IPS DF 19.7 (cell line): ENCODE measurements around the gene LEMD2.
A peak's percentile ranks its signal among the peaks of the same experiment; 100 is the strongest.

Experiments
- DNase-seq: peaks from one replicate; pipeline ENCODE4 v3.0.0-alpha.2; 2013; ENCODE audit warnings: low read depth, low spot score

LEMD2 gene

GRCh38 chr6:33757906-33758305 lies 31.0 kb downstream of the LEMD2 start:
- no peak for DNase-seq

- DNase-seq, result no peak
Observed at GRCh38 chr6:33757113-33757512, 31.8 kb downstream of the LEMD2 start.

GRCh38 chr6:33756211-33756954 lies 32.5 kb downstream of the LEMD2 start:
- no peak for DNase-seq

GRCh38 chr6:33755070-33755869 lies 33.7 kb downstream of the LEMD2 start:
- no peak for DNase-seq

DNA sequence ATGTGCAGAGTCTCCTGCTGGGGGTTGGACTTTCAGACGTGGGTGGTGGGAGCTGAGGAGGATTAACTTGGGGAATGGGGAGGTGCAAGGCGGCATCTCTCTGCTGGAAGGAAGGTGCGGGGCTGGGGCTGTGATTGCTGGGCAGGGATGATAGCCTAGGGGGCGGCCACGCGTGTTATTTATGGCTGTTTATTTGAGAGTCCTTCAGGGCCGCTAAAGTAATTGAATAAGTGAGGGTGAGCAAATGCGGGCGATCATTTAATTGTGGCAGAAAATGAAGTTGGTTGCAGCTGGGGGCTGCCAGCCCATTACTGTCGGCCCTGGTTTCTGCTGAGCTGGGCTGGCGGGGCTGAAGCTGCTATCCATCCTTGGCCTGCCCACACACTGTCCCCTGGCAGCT lies 34.7 kb downstream of the LEMD2 start:
- DNase-seq, result no peak

DNA sequence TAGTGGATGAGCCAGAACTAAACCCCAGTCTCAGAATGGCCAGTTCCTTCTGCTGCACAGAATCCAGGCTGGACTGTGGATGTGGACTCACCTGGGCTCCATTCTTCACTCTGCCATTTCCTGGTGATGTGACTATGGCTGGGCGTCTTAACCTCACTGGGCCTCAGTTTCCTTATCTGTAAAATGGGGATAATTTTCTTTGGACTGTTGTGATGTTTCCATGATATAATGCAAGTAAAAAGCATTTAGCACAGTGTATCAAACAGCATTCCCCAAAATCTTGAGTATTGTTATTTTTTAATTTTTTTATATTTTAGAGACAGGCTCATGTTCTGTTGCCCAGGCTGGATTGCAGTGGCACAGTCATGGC lies 36.3 kb downstream of the LEMD2 start:
- no peak for DNase-seq

DNA sequence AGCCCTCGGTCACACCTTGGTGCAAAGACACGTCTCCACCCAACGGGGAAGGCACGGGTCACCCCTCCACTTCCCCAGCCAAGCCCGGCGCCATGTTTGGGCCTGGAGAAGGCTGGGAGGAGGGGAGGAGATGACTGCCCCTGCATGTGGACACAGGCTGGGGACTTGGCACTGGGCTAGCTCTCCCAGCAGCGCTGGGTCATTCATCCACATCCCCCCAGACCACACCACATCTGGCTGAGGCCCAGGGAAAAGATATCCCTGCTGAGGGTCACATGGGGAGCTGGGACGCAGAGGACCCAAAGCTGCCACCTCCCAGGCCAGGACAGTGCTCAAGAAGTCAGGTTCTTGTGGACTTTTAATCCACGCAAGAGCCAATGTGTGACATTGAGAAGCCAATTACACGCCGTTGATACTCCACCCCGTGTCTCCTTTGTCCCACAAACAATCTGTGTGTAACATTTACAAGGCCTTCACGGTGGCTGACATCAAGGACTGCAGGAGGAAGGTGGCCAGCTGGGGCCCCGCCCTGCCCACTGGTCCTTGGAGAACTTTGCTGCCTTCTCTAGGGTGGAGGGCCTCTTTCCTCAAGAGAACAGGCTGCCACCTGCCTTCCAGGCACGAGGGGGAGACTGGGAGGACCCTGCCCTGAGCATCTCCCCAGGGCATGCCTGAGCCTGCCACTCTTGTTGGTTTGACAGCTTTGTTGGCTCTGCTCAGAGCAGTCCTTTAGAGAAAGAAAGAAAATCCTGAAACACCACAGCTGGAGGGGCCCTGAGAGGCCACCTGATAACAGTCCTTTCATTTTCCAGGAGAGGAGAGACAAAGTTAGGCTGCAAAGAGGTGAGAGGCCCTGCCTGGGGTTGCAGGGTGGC lies 36.9 kb downstream of the LEMD2 start:
- no peak for DNase-seq

- DNase-seq, result no peak
Observed at GRCh38 chr6:33750244-33750991, 38.5 kb downstream of the LEMD2 start.

DNA sequence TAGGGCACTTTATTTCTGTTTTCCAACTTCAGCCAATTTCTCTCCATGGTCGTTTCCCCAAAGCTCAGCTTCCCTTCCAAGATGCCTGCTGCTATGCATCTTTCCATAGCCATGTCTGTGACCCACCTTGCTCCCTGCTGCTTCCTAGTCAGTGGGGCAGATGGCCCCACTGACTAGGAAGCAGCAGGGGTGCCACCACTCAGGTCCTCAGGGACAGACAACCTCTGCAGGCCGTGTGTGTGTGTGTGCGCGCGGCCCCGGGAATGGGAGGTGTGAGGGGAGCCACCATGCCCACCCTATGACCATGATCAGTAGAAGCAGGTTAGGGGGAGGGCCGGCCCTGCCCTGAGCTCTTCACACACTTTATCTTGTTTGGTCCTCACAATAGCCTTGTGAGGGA lies 39.5 kb downstream of the LEMD2 start:
- no peak for DNase-seq

GRCh38 chr6:33748841-33749240 lies 40.1 kb downstream of the LEMD2 start:
- no peak for DNase-seq

- no peak for DNase-seq
Observed at GRCh38 chr6:33747823-33748222, 41.1 kb downstream of the LEMD2 start.

- no peak for DNase-seq
Observed at GRCh38 chr6:33746651-33747100, 42.3 kb downstream of the LEMD2 start, which contains the start of gene IP6K3. TSS of gene IP6K3 (minus strand) at chr6:33746905. CDS start at chr6:33735476, 11,429 bp downstream.

DNA sequence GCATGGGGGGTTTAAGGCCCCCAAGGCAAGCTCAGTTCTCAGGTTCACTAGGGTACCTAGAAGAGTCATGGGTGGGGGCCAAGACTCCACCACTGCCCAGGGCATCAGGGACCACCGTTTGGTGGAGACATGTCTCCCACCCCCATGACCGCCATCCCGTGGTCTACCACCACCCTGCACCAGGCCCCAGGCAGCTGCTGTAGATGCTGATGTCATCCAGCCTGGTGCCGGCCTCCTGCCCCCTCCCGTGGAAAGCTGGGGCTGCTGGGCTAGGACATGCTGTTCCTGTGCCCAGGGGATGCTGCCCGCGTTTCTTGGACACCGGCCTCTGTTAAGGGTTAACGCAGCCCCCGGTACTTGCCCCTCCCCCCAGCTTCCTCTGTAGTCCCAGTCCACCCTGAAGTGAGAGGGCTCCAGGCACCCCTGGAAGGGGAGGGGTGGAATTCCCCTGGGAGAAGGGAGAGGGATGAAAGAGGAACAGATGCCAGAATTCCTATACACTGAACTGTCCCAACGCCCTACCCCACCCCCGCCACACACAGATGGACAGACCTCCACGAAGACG lies 42.8 kb downstream of the LEMD2 start:
- DNase-seq, result no peak

DNA sequence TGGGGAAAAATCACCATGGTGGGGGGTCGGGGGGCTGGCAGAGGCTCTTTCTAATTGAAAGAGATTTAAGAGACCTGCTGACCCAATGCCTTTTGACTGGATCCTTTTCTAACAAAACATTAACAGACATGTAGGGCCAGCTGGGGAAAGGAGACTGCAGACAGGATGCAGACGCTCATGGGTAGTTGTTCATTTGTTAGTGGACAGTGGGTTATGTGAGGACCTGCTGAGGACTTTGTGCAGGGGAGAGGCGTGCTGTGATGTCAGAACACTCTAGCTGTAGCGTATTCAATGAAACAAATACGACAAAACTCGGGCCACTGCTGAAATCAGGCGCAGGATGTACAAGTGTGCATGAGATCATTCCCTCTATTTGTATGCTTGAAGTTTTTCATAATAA lies 43.4 kb downstream of the LEMD2 start:
- DNase-seq, result no peak

DNA sequence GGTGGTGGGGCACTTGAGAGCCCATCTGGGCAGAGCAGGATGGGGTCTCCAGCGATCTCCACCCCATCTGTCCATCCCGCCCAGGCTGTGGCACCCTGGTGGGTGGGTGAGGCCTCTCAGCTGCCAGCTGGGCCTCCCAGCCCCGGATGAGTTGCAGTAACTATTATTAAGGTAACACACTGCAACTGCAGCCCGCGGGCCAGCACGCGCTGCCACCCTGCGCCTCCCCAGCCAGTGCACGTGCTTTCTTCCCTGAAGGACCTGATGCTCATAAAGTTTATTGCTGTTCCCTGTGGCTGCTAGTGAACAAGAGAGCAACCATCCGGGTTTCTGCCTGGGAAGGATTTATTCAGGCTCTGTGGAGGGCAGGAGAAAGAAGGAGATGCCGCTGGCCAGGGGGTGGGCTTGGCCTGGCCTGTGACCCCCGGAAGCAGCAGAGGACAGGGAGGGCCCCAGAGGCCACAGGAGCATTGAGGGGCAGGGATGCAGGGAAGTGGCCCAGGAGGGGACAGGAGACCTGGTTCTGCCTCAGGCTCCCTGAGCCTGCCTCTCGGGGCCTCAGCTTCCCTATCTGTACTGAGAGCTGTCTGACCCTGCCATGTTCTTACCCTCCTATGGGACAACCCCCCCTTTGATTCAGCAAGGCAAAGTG lies 43.9 kb downstream of the LEMD2 start:
- DNase-seq, result no peak

GRCh38 chr6:33744001-33744848 lies 44.7 kb downstream of the LEMD2 start:
- peak; percentile 67 for DNase-seq

- no peak for DNase-seq
Observed at GRCh38 chr6:33742837-33743236, 46.1 kb downstream of the LEMD2 start.

GRCh38 chr6:33742092-33742491 lies 46.8 kb downstream of the LEMD2 start:
- DNase-seq, result no peak

- DNase-seq, result no peak
Observed at GRCh38 chr6:33740794-33741193, 48.1 kb downstream of the LEMD2 start.
